ENCODE measurements around the gene ZNF865. TPM values are rescaled to one million over a fixed set of nuclear protein-coding genes. Genes with fewer than 3 reads are reported as not detected.
A peak's percentile ranks its signal among the peaks of the same experiment; 100 is the strongest.

The ZNF865 gene
- polyA plus RNA-seq, 5 donors, result 5.3 to 15.5 (median 7.9) TPM

DNA sequence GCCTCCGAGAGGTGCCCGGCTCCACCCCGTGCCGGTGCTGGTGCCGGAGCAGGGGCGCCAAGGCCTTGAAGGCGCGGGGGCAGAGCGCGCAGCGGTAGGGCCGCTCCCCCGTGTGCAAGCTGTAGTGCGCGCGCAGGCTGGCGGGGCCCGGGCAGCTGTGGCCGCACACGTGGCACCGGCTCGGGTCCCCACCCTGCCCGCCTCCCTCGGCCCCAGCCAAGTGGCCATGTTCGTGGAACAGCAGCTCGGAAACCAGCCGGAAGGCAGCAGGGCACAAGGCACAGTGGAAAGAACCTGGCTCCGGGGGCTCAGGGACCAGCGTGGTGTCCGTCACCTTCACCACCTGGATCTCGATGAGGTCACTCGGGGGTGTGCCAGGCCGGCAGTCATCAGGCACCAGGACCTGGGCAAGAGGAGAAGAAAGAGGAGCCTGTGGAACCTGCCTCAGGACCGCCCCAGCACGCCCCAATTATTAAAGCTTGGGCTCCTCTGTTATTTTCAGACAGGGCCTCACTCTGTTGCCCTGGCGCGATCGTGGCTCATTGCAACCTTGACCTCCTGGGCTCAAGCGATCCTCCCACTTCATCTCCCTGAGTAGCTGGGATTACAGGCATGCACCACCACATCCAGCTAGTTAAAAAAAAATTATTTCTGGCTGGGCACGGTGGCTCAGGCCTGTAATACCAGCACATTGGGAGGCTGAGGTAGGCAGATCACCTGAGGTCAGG is 17.0 kb downstream of the ZNF865 start:
- no peak for DNase-seq

GRCh38 chr19:55623130-55623529 is 17.7 kb downstream of the ZNF865 start:
- no peak for DNase-seq

GRCh38 chr19:55623561-55623960 is 18.1 kb downstream of the ZNF865 start:
- no peak for DNase-seq

- peak; percentile 94 to 95 for DNase-seq
Observed at GRCh38 chr19:55624109-55625003, 18.9 kb downstream of the ZNF865 start, which contains the start of gene ZNF784. Gene ZNF784, minus strand, starts transcription at chr19:55624566. Its CDS starts 5 bp downstream, at chr19:55624561.

DNA sequence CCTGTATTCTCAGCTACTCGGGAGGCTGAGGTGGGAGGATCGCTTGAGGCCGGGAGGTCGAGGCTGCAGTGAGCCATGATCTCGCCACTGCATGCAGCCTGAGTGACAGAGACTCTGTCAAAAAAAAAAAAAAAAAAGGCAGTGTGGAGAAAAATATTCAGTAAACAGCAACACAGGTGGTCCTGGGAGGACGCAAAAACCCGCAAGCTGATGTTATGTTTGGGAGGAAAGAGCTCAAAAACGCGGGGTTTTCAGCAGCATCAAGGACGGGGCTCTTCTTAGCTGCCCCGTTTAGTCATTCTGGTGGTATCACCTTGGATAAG is 19.5 kb downstream of the ZNF865 start:
- no peak for DNase-seq

GRCh38 chr19:55626350-55626749 is 20.9 kb downstream of the ZNF865 start:
- no peak for DNase-seq

DNA sequence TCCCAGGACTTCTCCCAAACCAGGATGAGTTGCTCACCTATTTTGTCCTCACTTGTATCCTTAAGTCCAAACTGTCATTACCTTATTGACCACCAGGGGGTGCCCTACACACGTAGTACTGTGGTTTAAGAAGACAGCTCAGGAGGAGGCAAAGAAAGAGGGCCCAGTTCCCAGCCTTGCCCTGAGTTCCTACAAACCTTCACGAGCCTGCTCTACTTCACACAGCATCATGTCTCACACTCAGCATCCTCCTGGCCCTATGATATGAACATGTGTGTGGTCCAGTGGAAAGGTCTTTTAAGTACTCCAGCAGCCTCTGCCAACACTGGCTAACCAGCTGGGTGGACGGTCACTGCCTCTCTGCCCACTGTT is 27.0 kb downstream of the ZNF865 start:
- DNase-seq, result peak; percentile 71 to 86

- no peak for DNase-seq
Observed at GRCh38 chr19:55633861-55634260, 28.4 kb downstream of the ZNF865 start.

DNA sequence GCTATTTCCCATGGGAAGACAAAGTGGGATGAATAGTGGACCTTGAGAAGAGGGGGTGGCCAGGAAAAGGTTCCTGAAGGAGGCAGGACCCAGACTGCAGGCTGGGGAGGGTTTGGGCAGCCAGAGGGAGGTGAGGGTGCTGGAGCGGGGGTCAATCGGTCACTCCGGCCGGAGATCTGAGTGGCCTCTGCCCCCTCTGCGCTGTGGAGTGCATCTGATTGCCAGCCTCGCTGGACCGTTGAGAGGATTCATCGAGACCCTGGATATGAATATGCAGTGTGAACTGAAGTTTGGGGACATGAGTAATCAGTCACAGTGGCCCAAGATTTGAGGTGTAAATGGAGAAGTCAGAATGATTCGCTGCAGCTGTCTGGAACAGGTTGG is 29.9 kb downstream of the ZNF865 start:
- DNase-seq, result no peak

DNA sequence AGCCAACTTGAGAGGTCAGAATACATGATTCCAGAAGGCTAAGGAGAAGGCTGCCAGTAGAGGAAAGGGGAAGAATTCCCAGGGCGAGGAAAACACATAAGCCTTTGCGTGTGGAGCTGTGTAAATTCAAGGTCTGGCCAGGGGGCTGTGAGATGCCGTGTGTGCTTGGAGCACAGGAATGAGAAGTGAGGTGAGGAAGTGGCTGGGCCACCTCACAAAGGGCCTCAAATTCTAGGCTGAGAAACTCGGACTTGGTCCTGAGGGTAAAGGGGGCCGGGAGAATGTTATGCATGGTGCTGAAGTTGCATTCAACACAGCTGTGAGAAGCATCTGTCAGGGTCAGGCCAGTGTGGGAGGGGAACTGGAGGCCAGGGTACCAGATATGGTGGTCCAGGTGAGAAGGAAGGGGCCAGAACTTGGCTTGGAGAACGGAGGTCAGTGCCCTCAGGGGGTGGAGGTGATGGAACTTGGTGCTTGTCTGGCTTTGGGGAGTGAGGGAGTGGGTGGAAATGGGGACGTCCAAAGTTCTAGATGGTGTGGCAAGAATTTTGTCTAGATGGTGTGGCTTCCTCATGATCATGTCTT is 30.5 kb downstream of the ZNF865 start:
- DNase-seq, result no peak

DNA sequence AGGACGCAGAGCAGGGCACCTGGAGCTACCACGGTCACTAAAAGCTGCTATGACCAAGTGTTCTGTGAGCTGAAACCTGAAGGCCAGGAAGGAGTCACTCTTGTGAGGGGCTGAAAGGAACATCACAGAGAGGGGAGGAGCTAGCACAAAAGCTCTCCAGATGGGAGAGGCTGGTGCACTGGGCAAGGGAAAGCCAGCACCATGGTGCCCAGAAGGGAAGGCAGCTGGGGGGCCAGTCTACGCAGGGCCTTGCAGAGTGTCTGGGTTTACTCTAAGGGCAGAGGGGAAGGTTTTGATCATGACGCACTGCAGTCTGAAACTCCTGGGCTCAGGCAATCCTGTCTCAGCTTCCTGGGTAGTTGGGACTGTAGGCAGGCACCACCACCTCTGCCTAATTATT is 31.3 kb downstream of the ZNF865 start:
- no peak for DNase-seq

DNA sequence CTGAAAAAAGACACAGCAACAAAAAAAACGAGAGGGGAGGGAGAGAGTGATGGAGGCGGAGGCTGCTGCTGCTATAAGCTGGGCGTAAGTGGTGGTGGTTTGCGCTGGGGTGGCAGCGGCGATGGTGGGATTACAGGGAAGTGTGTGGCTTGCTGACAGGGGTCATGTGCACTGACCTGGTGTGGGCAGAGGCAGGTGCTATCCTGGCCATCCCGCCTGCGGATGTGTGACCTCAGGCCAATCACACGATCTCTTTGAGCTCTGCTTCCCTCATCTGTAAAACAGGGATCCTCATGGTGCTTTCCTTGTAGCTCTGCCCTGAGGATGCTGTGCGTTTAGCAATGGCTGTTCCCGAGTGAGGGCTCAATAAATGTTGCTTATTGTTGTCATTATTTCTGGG is 32.1 kb downstream of the ZNF865 start:
- DNase-seq, result no peak

DNA sequence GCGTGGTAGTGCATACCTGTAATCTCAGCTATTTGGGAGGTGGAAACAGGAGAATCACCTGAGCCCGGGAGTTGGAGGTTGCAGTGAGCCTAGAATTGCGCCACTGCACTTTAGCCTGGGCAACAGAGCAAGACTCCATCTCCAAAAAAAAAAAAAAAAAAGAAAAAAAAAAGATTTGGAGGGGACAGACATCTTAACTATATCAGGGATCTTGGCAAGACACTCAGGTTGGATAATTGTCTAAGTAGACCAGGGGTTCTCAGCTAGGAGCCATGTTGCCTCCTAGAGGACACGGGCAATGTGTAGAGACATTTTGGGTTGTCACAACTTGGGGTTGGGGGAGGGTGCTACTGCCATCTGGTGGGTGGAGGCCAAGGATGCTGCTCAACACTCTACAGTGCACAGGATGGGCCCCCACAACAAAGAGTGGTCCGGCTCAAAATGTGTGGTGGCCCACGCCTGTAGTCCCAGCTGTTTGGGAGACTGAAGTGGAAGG is 33.5 kb downstream of the ZNF865 start:
- no peak for DNase-seq

DNA sequence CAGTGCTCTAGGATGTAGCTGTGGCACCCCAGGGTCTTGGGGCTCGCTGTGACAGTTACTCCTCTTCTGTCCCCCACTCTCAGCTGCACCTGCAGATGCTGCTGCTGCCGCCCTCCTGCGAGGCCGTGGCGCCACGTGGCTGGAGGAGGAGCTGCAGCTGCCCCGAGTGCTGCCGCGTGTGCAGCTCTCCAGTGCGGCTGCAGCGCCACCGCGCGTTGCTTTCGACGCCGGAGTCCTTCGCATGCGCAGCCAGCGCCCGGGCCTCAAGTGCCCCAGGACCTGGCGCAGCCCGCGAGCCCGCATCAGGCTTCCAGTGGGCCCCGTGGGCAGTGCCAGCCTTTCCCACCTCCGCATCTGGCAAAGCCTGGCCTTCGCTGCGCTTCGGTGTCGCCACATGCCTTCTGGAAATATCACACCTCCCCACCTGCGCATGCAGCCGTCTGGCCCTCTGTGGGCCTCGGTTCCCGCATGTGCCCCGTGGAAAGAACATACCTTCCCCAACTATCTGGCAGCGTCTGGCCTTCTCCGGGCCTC is 34.7 kb downstream of the ZNF865 start:
- peak; percentile 51 to 56 for DNase-seq

DNA sequence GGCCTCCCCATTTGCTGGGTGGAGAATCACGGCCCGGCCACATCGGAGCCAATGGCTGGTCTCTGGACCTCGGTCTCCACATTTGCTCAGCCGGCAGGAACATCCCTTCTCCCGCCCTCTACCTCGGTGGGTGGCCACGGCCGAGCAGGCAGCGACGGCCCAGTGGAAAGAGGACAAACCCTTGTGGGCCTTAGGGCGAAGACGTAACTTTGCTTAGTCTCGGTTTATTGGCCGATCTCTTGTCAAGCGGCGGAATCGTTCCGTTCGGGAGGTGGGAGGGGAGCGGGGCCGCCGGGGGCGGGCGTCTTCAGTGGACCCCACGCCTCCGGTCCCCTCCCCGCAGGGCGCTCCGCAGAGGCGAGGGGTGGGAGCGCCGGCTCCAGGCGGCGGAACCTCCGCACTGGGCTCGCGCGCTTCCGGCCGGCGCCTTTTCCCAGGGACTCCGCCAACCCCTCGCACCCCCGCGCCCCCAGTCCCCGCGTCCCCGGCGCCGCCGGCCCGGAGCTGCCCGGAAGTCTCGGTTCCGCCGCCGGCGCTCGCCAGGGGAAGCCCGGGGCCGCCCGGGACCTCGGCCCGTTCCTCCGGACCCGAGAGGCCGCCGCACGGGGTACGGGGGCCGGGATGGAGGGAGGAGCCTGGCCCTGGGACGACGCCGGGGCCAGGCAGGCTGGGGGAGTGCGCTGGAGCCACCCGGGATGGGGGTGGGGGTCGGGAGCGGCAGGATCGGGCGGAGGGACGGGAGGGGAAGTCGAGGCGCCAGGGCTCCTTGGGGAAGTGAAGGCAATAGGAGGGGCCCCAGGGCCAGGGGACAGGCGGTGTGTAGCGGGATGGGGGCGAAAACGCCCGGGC is 35.4 kb downstream of the ZNF865 start, which contains the start of gene ZNF580:
Gene ZNF580 (plus strand): TSS at position 426 of the 849 bp plus-strand sequence. CDS start 1,507 bp downstream, outside the sequence.
- peak; percentile 60 to 71 for DNase-seq

DNA sequence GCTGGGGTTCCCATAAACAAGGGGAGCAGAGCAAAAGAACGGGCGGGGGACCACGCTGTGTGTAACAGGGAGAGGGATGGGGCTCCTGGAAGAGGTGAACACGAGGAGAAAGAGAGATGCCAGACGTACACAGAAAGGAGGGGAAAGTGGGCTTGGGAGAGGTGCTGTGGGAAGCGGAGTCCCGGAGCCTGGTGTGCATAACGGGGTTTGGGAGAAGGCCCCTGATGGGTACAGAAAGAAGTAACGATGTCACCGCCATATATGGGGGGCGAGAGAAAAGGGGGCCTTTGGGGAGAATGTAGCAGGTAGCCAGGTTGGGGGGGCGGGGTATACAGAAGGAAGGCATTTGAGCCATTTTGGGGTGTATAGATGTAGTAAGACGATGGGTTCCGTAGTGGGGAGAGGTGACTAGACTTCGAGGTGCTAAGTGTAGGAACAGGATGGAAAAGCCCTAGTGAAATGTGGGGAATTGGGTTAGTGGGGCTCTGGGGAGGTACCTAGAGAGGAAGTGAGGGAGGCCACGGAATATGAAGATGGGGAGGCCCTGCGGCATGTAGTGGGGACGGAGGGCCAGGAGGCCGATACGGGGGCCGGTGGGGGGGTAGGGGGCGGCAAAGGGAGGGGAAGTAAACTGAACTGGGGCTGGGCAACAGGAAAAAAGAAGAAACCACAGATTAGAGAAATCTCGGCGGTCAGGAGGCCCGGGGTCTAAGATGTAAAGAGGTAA is 36.1 kb downstream of the ZNF865 start:
- no peak for DNase-seq

- no peak for DNase-seq
Observed at GRCh38 chr19:55642153-55643002, 36.9 kb downstream of the ZNF865 start.

DNA sequence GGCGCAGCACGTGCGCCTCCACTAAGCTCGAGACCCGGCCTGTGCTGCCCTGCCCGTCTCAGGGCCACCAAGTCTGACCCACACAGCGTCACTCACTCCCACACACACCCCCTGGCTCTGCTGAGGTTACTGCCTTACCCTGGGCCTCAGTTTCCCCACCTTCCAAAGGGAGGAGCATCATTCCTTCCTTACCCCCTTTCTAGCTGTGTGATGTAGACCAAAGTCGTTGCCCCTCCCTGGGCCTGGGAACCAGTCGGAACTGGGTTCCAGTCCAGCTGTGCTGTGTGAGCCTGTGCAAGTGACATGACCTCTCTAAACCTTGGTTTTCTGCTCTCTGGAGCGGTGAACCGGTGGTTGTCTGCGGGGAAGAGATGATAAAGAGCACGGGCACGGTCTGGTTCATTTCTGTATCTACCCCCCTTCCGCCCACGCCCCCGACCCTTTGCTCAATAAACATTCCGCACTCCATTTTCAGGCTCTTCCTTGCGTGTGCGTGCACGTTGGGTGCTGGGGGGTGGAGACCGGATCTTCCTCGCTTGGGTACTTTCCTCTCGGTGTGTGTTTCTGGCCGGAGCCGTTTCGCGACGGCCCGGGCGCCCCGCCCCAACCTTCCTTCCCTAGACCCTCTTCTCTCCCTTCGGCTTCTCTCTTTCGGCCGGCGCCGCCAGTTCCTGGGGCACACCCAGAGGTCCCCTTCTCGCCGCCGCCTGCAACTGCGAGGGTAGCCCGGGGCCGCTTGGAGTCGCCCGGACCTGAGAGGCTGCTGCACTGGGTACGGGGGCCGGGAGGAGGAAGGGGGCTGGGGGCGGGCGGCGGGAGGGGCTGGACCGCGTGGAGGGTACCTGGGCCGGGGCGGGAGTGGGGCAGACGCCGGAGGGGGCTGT is 37.8 kb downstream of the ZNF865 start, which contains the start of gene ZNF581:
Gene ZNF581 (plus strand): TSS at position 647 of the 884 bp plus-strand sequence. CDS start 923 bp downstream, outside the sequence.
- DNase-seq, result peak; percentile 48 to 63

DNA sequence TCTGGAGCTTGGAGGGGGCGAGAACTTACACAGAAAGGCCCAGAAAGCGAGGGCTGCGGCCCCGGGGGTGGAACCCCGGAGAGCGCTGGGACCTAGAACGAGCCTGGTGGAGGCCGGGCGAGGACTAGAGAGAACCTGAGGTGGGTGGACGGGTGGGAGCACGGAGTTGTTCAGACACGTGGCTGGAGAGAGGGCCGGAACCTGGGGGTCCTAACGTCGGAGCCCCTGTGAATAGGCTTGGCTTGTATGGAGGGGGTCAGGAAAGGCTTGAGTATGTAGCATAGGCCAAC is 38.4 kb downstream of the ZNF865 start:
- DNase-seq, result no peak

Measured in right lung (tissue), 5 donors.